Right cardiac atrium (tissue), 5 donors: Measurements from ENCODE around the gene HSD11B2. TPM values are rescaled to one million over a fixed set of nuclear protein-coding genes. Genes with fewer than 3 reads are reported as not detected.

Experiments
- ATAC-seq, 2 donors: fragments of 200-7000 bp; cut with Tn5 transposase; one replicate each; pipeline versions ENCODE4 v1.8.0 to v1.9.1; 2020; ENCODE audit warnings: moderate library complexity in 2 of 2, mild to moderate bottlenecking in 1 of 2
- DNase-seq, 3 donors: peaks; one replicate each; pipeline ENCODE4 v3.0.0-alpha.2; 2020
- H3K27ac ChIP-seq: one replicate; pipeline ENCODE4 v1.5.1; 2013; ENCODE audit warnings: mild to moderate bottlenecking, low read length, control low read depth, moderate library complexity
- H3K27me3 ChIP-seq: one replicate; pipeline ENCODE4 v1.6.1; 2013; ENCODE audit not compliant: control insufficient read depth, insufficient read depth
- H3K4me1 ChIP-seq: one replicate; pipeline ENCODE4 v1.6.1; 2013; ENCODE audit warnings: low read length; ENCODE audit not compliant: control insufficient read depth, insufficient read depth
- H3K4me3 ChIP-seq: one replicate; pipeline ENCODE4 v1.5.1; 2013; ENCODE audit warnings: low read length, control low read depth
- H3K9me3 ChIP-seq: one replicate; pipeline ENCODE4 v1.6.1; 2013; ENCODE audit warnings: low read length; ENCODE audit not compliant: control insufficient read depth
- WGBS: extraction: QIAGEN DNeasy Blood & Tissue Kit; methylation state at CpG from one replicate; pipeline ENCODE4 v1.1.7; 2013; 5-methylcytosine and 5-hydroxymethylcytosine counted together
- intact Hi-C, 4 donors: fragments of 100-400 bp; cut with DNase I; formaldehyde crosslinking; loops; one replicate each; pipeline versions ENCODE4 v1.11.0 to v1.14.0; 2022 to 2023
- polyA plus RNA-seq: library from polyadenylated mRNA; stranded (reverse); fragments of 200-250 nt; gene quantifications from one replicate; pipeline ENCODE4 v1.2.3, GENCODE V29; 2013
- total RNA-seq, 4 donors: library from RNA; stranded (reverse); fragmentation: NEBNext Ultra II Directional; extraction: Animal tissue kit (Norgen Biotek cat#: 25700); gene quantifications; one replicate each; pipeline ENCODE4 v1.2.1, GENCODE V29; 2021
- donor health status: healthy with polysubstance abuse.
- donor health status: DM: no; HTN: yes; CAD: no.
- donor health status: DM: no; HTN: no; CAD: no.
- donor health status: DM: no; HTN: yes; CAD: no; lungs with severe emphysema.
- donor health status: DM: yes; HTN: yes; CAD: no.

Gene HSD11B2
- total and polyA plus RNA-seq, 5 donors, result 0.38 to 1.6 (median 0.59) TPM

DNA sequence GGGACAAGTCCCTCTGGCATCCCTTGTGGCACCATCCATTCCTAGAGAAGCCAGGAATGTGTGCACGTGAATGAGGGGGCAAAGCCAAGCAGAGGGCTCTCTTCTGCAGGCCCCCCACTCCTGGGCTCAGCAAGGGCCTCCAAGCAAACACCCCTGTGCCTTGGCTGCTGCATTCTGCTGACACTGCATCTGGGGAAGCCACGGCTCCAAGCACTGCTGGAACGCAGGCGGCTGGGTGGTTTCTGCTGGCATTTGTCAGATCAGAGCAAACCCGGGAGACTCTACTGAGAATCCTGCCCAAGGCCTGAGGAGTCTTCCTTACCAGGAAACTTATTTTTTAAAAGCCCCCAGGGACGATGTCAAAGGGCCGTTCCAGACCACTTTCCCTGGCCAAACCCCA is 26.7 kb downstream of the HSD11B2 start:
- Histone ChIP-seq H3K9me3 (no peaks in the 10 kb centered on the region), H3K4me3 (no peak overlapping the region), H3K27ac (no peak overlapping the region), H3K4me1 (peaks cover 37% of the 10 kb centered on the region), H3K27me3 (no peaks in the 10 kb centered on the region)
- intact Hi-C loops, result no loop called here
- 45% methylated on average over 7 of the region's 7 CpGs for WGBS
- DNase-seq (peak in 1 of 3 donors; percentile 58), ATAC-seq (no peak)

DNA sequence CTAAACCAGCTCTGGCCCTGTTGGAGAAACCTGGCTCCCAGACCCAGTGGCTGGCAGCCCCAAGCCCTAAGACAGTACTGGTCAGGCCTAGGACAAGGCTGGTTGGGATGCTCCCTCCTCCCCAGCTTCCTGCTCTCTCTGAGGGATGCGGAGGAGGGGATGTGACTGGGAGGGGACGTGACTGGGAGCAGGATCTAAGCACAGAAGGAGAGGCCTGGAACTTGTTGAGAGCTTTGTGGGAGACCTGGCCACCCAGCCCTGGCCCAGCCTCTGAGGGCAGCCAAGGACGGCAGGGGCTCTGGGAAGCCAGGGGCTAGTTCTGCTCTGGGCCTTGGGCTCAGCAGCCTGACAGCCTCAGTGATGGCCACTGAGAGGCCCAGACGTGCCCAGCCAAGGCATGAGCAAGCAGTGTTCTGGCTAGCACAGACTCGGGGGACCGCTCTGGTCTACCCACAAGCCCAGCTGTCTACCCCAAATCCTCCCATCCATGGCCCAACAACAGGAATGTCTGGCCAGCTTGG is 27.3 kb downstream of the HSD11B2 start:
- intact Hi-C loops, result no loop called here
- peak overlapping the region; percentile 37 for H3K27ac ChIP-seq
- 49% methylated on average over 6 of the region's 6 CpGs for WGBS
- H3K4me1 ChIP-seq, result peaks cover 37% of the 10 kb centered on the region
- ATAC-seq (peak; percentile 16 to 34), DNase-seq (peak in 2 of 3 donors; percentile 70 to 80)
- no peaks in the 10 kb centered on the region for H3K9me3 ChIP-seq
- no peaks in the 10 kb centered on the region for H3K27me3 ChIP-seq
- no peak overlapping the region for H3K4me3 ChIP-seq

DNA sequence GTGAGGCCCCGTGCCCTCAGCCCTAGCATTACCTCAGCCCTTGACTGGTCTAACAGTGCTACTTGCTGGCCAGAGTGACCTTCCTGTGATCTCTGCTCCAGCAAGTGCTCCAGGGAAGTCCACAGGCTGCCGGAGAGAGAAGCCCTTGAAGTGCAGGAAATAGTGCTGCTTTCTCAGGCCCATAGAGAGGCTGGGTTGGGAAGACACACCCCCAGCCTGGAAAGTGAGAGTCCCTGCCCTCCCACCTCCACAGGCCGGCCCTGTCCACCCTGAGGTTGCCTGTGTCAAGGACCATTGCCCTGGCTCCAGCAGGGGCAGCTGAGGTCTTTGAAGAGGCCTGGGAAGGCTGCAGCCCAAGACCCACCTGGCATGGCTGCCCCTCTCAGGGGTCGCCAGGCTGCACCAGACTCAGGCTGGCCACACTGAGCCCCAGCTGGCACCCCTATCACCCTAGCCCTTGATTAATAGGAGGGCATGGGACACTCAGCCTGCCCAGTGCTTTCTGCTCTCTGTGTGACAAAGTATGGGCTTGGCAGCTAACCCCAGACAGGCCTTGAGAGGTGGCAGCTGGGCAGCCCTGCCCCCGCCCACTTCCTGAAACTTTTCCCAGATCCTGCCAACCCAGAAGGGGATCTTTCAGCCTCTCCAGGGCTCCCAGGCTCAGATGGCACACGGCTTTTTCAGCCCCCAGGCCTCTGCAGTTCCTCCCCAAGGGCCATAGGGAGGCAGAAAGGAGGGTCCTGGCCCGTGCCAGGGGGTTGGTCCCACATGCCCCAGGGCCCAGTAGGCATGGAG is 28.3 kb downstream of the HSD11B2 start:
- intact Hi-C loops, result no loop called here
- ATAC-seq (peak; percentile 59 to 62), DNase-seq (peak in 2 of 3 donors; percentile 75 to 85)
- no peaks in the 10 kb centered on the region for H3K27me3 ChIP-seq
- peaks cover 37% of the 10 kb centered on the region for H3K4me1 ChIP-seq
- H3K4me3 ChIP-seq, result no peak overlapping the region
- no peaks in the 10 kb centered on the region for H3K9me3 ChIP-seq
- WGBS, result 36% methylated on average over 7 of the region's 7 CpGs
- H3K27ac ChIP-seq, result peak overlapping the region; percentile 70

DNA sequence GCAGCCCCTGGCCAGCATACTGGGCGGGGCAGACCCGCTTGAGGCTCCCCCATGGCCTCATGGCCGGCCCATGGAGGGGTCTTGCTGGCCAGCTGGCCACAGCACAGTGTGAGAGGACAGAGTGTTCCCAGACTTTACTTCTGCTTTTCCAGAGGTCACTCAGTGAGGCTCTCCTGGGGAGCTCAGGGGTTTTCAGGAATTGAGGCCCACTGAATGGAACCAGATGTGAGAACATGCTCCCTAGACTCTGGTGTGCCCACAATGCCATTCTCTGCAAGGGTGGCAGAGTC is 28.9 kb downstream of the HSD11B2 start:
- peak overlapping the region; percentile 70 for H3K27ac ChIP-seq
- H3K27me3 ChIP-seq, result no peaks in the 10 kb centered on the region
- DNase-seq, result peak in 2 of 3 donors; percentile 51 to 86
- peak; percentile 41 to 67 for ATAC-seq
- intact Hi-C loops, result no loop called here
- 48% methylated on average over 3 of the region's 3 CpGs for WGBS
- H3K9me3 ChIP-seq, result no peaks in the 10 kb centered on the region
- no peak overlapping the region for H3K4me3 ChIP-seq
- peaks cover 37% of the 10 kb centered on the region for H3K4me1 ChIP-seq

DNA sequence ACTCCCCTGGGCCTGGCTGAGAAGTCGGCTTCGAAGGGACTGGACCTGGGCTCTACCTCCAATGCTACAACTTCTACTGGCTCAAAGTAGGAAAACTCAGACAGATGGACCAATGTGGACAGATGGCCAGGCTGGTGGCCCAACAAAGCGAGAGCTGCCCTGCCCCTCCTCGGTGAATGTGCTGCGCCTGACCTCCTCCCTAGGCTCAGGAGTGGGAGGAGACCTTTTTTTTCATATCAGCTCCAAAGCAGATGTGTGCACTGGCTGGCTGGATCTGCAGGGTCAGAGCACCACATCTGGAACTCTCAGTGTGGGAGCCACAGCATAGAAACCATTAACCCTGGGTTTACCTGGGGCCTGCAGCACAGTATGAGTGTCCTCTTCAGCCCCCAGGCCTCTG is 29.2 kb downstream of the HSD11B2 start:
- Histone ChIP-seq H3K9me3 (no peaks in the 10 kb centered on the region), H3K27ac (peak overlapping the region; percentile 70), H3K4me3 (no peak overlapping the region), H3K4me1 (peaks cover 37% of the 10 kb centered on the region), H3K27me3 (no peaks in the 10 kb centered on the region)
- intact Hi-C loops, result no loop called here
- peak in 1 of 3 donors; percentile 47 for DNase-seq
- WGBS, result 70% methylated on average over 5 of the region's 5 CpGs
- ATAC-seq, result no peak

DNA sequence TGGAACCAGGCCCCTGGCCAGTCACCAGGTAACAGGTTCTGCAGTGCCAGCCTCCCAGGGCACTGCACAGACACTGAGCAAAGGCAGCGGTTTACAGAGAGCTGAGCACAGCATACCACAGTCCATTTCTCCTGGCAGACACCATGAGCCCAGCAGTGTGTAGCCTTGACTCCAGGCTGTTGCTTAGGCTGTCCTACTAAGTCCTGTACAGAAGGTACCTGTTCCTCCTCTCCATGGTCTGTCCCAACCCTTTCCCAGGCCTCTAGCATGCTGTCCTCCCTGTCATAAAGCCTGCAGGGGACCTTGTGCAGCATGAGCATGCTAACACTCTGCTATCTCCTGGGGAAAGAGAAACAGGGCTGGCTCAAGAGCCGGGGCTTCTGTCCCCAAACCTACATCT is 30.0 kb downstream of the HSD11B2 start:
- H3K4me3 ChIP-seq, result no peak overlapping the region
- WGBS, result 87% methylated on average over 2 of the region's 2 CpGs
- H3K27ac ChIP-seq, result no peak overlapping the region
- H3K27me3 ChIP-seq, result no peaks in the 10 kb centered on the region
- H3K4me1 ChIP-seq, result peaks cover 40% of the 10 kb centered on the region
- DNase-seq (peak in 1 of 3 donors; percentile 14), ATAC-seq (no peak)
- H3K9me3 ChIP-seq, result no peaks in the 10 kb centered on the region
- intact Hi-C loops, result no loop called here

DNA sequence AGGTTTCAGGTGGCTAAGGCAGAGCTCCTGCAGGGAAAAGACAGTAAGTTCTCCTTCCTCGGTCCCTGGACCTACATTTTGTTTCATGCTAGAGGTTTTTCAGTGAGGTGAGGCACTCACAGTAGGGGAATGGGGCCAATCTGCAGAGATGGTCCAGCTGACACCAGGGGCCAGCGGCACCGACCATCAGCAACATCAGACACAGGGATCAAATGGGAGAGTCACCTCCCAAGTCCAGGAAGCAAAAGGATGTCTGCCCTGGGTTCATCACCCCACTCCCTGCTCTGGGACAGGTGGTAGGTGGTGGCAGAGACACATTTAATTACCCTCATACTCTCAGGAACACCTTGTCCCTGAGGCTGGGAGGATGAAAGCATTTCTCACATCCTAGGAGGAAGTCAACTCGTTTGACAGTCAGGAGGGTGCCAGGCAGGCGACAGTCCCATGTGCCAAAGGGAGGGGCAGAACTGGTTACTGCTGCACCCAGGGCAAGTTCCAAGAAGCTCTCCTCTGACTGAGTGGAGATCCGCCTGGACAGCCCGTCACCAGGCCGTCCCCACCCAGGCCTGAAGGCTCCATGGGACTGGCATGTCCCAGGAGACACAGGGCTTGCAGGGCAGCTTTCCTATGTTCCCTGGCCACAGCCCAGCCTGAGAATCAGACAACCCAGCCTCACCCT is 30.8 kb downstream of the HSD11B2 start:
- H3K9me3 ChIP-seq, result no peaks in the 10 kb centered on the region
- DNase-seq (peak in 1 of 3 donors; percentile 41), ATAC-seq (no peak)
- peaks cover 40% of the 10 kb centered on the region for H3K4me1 ChIP-seq
- no peaks in the 10 kb centered on the region for H3K27me3 ChIP-seq
- H3K4me3 ChIP-seq, result no peak overlapping the region
- no peak overlapping the region for H3K27ac ChIP-seq
- intact Hi-C loops, result no loop called here
- 81% methylated on average over 8 of the region's 8 CpGs for WGBS

DNA sequence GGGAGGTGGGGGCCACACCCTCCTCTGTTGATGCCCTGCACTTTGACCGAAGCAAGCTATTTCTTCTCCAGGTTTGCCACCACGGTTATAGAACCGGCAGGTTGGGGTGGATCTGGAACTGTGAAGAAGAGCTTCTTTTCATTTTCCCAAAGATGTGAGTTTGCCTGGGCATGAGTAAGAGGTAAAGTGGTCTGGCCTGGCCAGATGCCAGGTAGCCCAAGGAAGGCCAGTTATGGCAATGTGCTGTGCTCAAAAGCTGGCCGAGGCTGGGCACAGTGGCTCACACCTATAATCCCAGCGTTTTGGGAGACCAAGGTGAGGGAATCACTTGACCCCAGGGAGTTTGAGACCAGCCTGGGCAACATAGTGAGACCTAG is 31.3 kb downstream of the HSD11B2 start:
- DNase-seq, result peak in 1 of 3 donors; percentile 46
- WGBS, result 93% methylated on average over 5 of the region's 5 CpGs
- Histone ChIP-seq H3K4me3 (no peak overlapping the region), H3K9me3 (no peaks in the 10 kb centered on the region), H3K4me1 (peaks cover 37% of the 10 kb centered on the region), H3K27me3 (no peaks in the 10 kb centered on the region), H3K27ac (no peak overlapping the region)
- intact Hi-C loops, result no loop called here
- no peak for ATAC-seq

DNA sequence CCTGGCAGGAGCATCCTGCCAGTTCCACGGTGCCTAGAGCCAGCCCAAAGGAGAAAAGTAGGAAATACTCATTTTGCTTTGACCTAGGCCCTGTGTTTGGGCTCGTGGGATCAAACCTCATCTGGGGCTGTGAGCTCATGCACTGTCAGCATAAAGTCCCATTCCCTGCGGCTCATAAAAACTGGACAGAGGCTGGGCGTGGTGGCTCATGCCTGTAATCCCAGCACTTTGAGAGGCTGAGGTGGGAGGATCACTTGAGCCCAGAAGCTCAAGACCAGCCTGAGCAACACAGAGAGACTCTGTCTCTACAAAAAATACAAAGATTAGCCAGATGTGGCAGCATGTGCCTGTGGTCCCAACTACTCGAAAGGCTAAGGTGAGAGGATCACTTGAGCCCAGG is 32.1 kb downstream of the HSD11B2 start:
- H3K4me1 ChIP-seq, result peaks cover 29% of the 10 kb centered on the region
- H3K27ac ChIP-seq, result no peak overlapping the region
- DNase-seq, result peak in 2 of 3 donors; percentile 6
- intact Hi-C loops, result no loop called here
- H3K27me3 ChIP-seq, result no peaks in the 10 kb centered on the region
- no peaks in the 10 kb centered on the region for H3K9me3 ChIP-seq
- no peak overlapping the region for H3K4me3 ChIP-seq
- WGBS, result 85% methylated on average over 5 of the region's 5 CpGs
- ATAC-seq, result no peak

DNA sequence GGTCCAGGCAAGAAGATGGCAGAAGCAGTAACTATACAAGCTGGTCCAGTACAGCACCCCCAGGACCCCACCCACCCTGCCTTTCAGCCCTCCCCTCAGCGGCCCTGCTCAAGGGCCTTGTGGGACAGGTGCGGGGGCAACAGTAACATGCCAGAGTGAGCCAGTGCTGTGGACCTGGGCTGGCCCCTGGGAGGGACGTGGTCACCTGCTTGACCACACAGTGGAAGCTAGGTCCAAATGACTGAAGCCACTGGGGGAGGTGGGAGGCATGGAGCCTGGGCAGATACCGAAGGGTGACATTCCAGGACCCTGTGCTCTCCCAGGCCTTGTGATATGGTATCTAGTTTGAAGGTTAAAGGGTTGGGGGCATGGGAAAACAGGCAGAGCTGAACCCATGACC is 32.8 kb downstream of the HSD11B2 start:
- peak in 2 of 3 donors; percentile 31 for DNase-seq
- no peaks in the 10 kb centered on the region for H3K9me3 ChIP-seq
- intact Hi-C loops, result no loop called here
- H3K4me3 ChIP-seq, result no peak overlapping the region
- no peaks in the 10 kb centered on the region for H3K27me3 ChIP-seq
- 92% methylated on average over 4 of the region's 4 CpGs for WGBS
- no peak overlapping the region for H3K27ac ChIP-seq
- ATAC-seq, result no peak
- H3K4me1 ChIP-seq, result peaks cover 23% of the 10 kb centered on the region

DNA sequence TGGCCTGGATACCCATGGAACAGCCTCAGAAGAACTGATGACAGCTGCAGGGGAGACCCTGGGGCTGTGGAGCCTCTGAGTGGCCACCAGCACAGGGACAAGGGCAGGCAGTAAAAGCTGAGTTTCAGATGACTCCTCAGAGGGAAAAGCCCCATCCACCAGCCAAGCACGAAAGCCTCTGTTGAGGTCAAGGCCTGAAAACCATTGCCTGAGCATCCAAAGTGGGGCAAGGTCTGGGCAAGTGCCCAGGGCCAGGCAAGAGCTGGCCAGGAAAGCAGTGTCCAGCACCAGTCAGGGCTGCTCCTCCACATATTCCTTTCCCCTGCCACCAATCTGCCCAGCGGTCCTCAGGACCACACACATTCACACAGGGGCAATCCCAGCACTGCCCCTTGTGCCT is 33.6 kb downstream of the HSD11B2 start:
- Histone ChIP-seq H3K9me3 (no peaks in the 10 kb centered on the region), H3K27me3 (no peaks in the 10 kb centered on the region), H3K4me1 (peaks cover 18% of the 10 kb centered on the region), H3K4me3 (no peak overlapping the region), H3K27ac (no peak overlapping the region)
- ATAC-seq (no peak), DNase-seq (peak in 2 of 3 donors; percentile 10 to 22)
- intact Hi-C loops, result no loop called here
- WGBS, result 84% methylated on average over 2 of the region's 2 CpGs
